Gastrocnemius medialis (tissue), 4 donors: ENCODE results near the gene HPS5.

Source experiments
- CTCF ChIP-seq, 5 experiments: fragments of 450-650 bp in 3 of 5; fragments of 200-600 bp in 2 of 5; sonication (generic) in 2 of 5; IDR thresholded peaks in 4 of 5; conservative IDR thresholded peaks in 1 of 5; 1 replicate in 4 of 5; 2 replicates in 1 of 5; pipeline ENCODE4 v1.5.1; 2016 to 2019; ENCODE audit warnings: antibody characterized with exemption in 5 of 5, mild to moderate bottlenecking in 3 of 5, moderate library complexity in 3 of 5
- POLR2A ChIP-seq, 2 donors: fragments of 450-650 bp; IDR thresholded peaks; one replicate each; pipeline ENCODE4 v1.6.1; 2017; ENCODE audit warnings: antibody characterized with exemption in 2 of 2, mild to moderate bottlenecking in 2 of 2, moderate library complexity in 2 of 2

GRCh38 chr11:18304745-18305144 lies 17.2 kb downstream of the HPS5 start:
- TF ChIP-seq CTCF (IDR thresholded peaks at IDR 0.05 in 4 of 5, conservative IDR thresholded peaks at IDR 0.05 in 1 of 5) (no peak), POLR2A (IDR thresholded peaks at IDR 0.05) (no peak)
